Measurements from ENCODE around the gene IL25. TPM values are rescaled to one million over a fixed set of nuclear protein-coding genes. Genes with fewer than 3 reads are reported as not detected.

The IL25 gene
- polyA plus RNA-seq, 2 of the 4 experiments (the other 2 are of a cell fraction) = not detected

- WGBS (ENCODE audit: missing lambda C conversion rate) = 68% methylated on average over 13 of the region's 13 CpGs
- TF ChIP-seq FOXS1 (CRISPR knock-in tag; IDR thresholded peaks at IDR 0.05) (no peak), PBX3 (IDR thresholded peaks at IDR 0.05) (no peak), KDM1A (IDR thresholded peaks at IDR 0.05; ENCODE audit: low read depth) (no peak), CHD2 (IDR thresholded peaks at IDR 0.05; ENCODE audit: low read length, partially characterized antibody) (no peak), FOSL2 (IDR thresholded peaks at IDR 0.05) (no peak), FOSL2 (CRISPR knock-in tag; IDR thresholded peaks at IDR 0.05) (no peak), JUN (IDR thresholded peaks at IDR 0.05) (no peak)
- FAIRE-seq (no peak), DNase-seq (ENCODE audit: low read depth in 1 of 2, low spot score in 1 of 2) (no peak), ATAC-seq (no peak)
- no peaks in the 10 kb centered on the region for H3K4me1 ChIP-seq
- H3K27ac ChIP-seq = no peak within 1 kb of the TSS
- H3K4me3 ChIP-seq = no peak within 1 kb of the TSS
- ChIA-PET POLR2A (no interaction called here), CTCF (interaction anchor here (0.8 to 11.1 kb wide), 9 partner anchors 7 to 111 kb away, joined by 3 to 186 read pairs (median 30); no protein-coding TSS in a partner anchor)
- no peak within 1 kb of the TSS for H3K4me2 ChIP-seq
- no peaks in the 10 kb centered on the region for H3K9me3 ChIP-seq
Observed at GRCh38 chr14:23376482-23377197, 4.0 kb downstream of the IL25 start, which contains the start of gene CMTM5. Gene CMTM5 (plus strand): TSS chr14:23377046. CDS start chr14:23377252, 206 bp downstream.

- Histone ChIP-seq H3K9me3 (no peaks in the 10 kb centered on the region), H3K4me3 (no peak overlapping the region), H3K4me2 (no peak overlapping the region), H3K27ac (no peak overlapping the region), H3K4me1 (no peaks in the 10 kb centered on the region)
- POLR2A ChIA-PET = no interaction called here
- TF ChIP-seq SMC3 (IDR thresholded peaks at IDR 0.05) = no peak
- no peak for TF ChIP-seq FOXS1 (CRISPR knock-in tag; IDR thresholded peaks at IDR 0.05)
- TF ChIP-seq FOSB (CRISPR knock-in tag; IDR thresholded peaks at IDR 0.05) = no peak
- TF ChIP-seq USF2 (IDR thresholded peaks at IDR 0.05) = no peak
- TF ChIP-seq CTCF (IDR thresholded peaks at IDR 0.05) = no peak
- TF ChIP-seq ATOH8 (CRISPR knock-in tag; IDR thresholded peaks at IDR 0.05; ENCODE audit: low read depth) = no peak
- TF ChIP-seq CHD2 (IDR thresholded peaks at IDR 0.05; ENCODE audit: low read length, partially characterized antibody) = no peak
- no peak for TF ChIP-seq JUNB (IDR thresholded peaks at IDR 0.05)
- no peak for TF ChIP-seq PBX3 (IDR thresholded peaks at IDR 0.05)
- CTCF ChIA-PET = interaction anchor here (0.8 to 11.1 kb wide), 8 partner anchors 8 to 111 kb away, joined by 3 to 186 read pairs (median 34); no protein-coding TSS in a partner anchor
- no peak for FAIRE-seq
- no peak for ATAC-seq
- no peak for DNase-seq (ENCODE audit: low read depth in 1 of 2, low spot score in 1 of 2)
- WGBS (ENCODE audit: missing lambda C conversion rate) = 33% methylated on average over 4 of the region's 11 CpGs
Observed at GRCh38 chr14:23377198-23377550, 4.6 kb downstream of the IL25 start.

Measured in A549 (cell line).